Measurements from ENCODE around the gene PYGM. TPM values are rescaled to one million over a fixed set of nuclear protein-coding genes. Genes with fewer than 3 reads are reported as not detected.

Gene PYGM
- total RNA-seq, 1 experiment from 2014 or later = 6.6 TPM

- Mint-ChIP-seq H3K27me3 (ENCODE audit: low read depth) (peaks cover 38% of the 10 kb centered on the region), H3K4me1 (peaks cover 9% of the 10 kb centered on the region), H3K27ac (no peak overlapping the region), H3K36me3 (peaks cover 2% of the 10 kb centered on the region; the same call in 1 of the 2 replicates), H3K9me3 (no peaks in the 10 kb centered on the region), H3K4me3 (no peak overlapping the region)
- TF ChIP-seq IRF2 (CRISPR knock-in tag; IDR thresholded peaks at IDR 0.05; ENCODE audit: borderline replicate concordance, low read depth) (no peak), PRDM15 (CRISPR knock-in tag; IDR thresholded peaks at IDR 0.05) (no peak), TEAD4 (CRISPR knock-in tag; IDR thresholded peaks at IDR 0.05) (no peak), STAT6 (CRISPR knock-in tag; conservative IDR thresholded peaks at IDR 0.05; ENCODE audit: low read depth) (no peak), USF2 (CRISPR knock-in tag; IDR thresholded peaks at IDR 0.05) (no peak), ELF4 (CRISPR knock-in tag; IDR thresholded peaks at IDR 0.05; ENCODE audit: low read depth) (no peak), ZNF423 (CRISPR knock-in tag; IDR thresholded peaks at IDR 0.05) (no peak), ZNF219 (CRISPR knock-in tag; IDR thresholded peaks at IDR 0.05; ENCODE audit: borderline replicate concordance) (no peak), ZMAT4 (CRISPR knock-in tag; IDR thresholded peaks at IDR 0.05) (no peak), SMAD4 (CRISPR knock-in tag; IDR thresholded peaks at IDR 0.05) (no peak), ZNF425 (CRISPR knock-in tag; conservative IDR thresholded peaks at IDR 0.05) (no peak), RORB (CRISPR knock-in tag; IDR thresholded peaks at IDR 0.05) (no peak), MXD4 (CRISPR knock-in tag; IDR thresholded peaks at IDR 0.05; ENCODE audit: borderline replicate concordance) (no peak), PRRX2 (CRISPR knock-in tag; IDR thresholded peaks at IDR 0.05) (no peak), ZNF138 (CRISPR knock-in tag; conservative IDR thresholded peaks at IDR 0.05) (no peak), FOXP4 (CRISPR knock-in tag; IDR thresholded peaks at IDR 0.05) (no peak)
- ATAC-seq = no peak
- no peak for DNase-seq (ENCODE audit: low spot score)
- CTCF ChIA-PET = interaction anchor here (0.8 to 3.5 kb wide), 2 partner anchors 10 to 133 kb away, joined by 3 to 31 read pairs; no protein-coding TSS in a partner anchor
- POLR2A ChIA-PET = no interaction called here
Observed at GRCh38 chr11:64698427-64698826, 61.3 kb downstream of the PYGM start.
